NT2/D1 (cell line): ENCODE results near the gene HNRNPH2.

Experiments used
- DNase-seq: peaks from one replicate; pipeline ENCODE4 v3.0.0-alpha.2; 2011; ENCODE audit warnings: low read depth, low spot score
- H3K27me3 ChIP-seq: 2 replicates; pipeline ENCODE4 v1.6.0; 2011; ENCODE audit warnings: mild to moderate bottlenecking; ENCODE audit not compliant: insufficient read length, insufficient read depth
- H3K36me3 ChIP-seq: 2 replicates; pipeline ENCODE4 v1.6.1; 2011; ENCODE audit warnings: mild to moderate bottlenecking, low read length, mixed read lengths; ENCODE audit not compliant: insufficient read depth, insufficient read length
- H3K4me1 ChIP-seq: 2 replicates; pipeline ENCODE4 v1.5.1; 2011; ENCODE audit not compliant: insufficient read depth, insufficient read length
- H3K4me3 ChIP-seq: 2 replicates; pipeline ENCODE4 v1.5.1; 2011; ENCODE audit warnings: low read depth; ENCODE audit not compliant: insufficient read length
- H3K9ac ChIP-seq: 2 replicates; pipeline ENCODE4 v1.6.0; 2011; ENCODE audit warnings: low read depth; ENCODE audit not compliant: insufficient read length
- H3K9me3 ChIP-seq: 2 replicates; pipeline ENCODE4 v1.5.1; 2011; ENCODE audit warnings: mild to moderate bottlenecking, low read length; ENCODE audit not compliant: insufficient read depth
- SUZ12 ChIP-seq: IDR thresholded peaks from 2 replicates; pipeline ENCODE4 v1.6.1; 2011; ENCODE audit not compliant: insufficient read length, insufficient read depth; ENCODE audit errors: extremely low read depth
- YY1 ChIP-seq: IDR thresholded peaks from 2 replicates; pipeline ENCODE4 v1.6.1; 2011; ENCODE audit not compliant: insufficient read length, insufficient read depth
- ZNF274 ChIP-seq: IDR thresholded peaks from 2 replicates; pipeline ENCODE4 v1.6.1; 2011; ENCODE audit warnings: mild to moderate bottlenecking, low read depth, low read length

Gene HNRNPH2

GRCh38 chrX:101442085-101442484 lies 34.1 kb downstream of the HNRNPH2 start:
- H3K4me1 ChIP-seq = no peaks in the 10 kb centered on the region
- no peak overlapping the region for H3K4me3 ChIP-seq
- no peak for DNase-seq
- peaks cover 10% of the 10 kb centered on the region; the same call in 1 of the 2 replicates for H3K9me3 ChIP-seq
- peaks cover 41% of the 10 kb centered on the region for H3K36me3 ChIP-seq
- H3K27me3 ChIP-seq = no peaks in the 10 kb centered on the region
- TF ChIP-seq SUZ12 = no peak
- TF ChIP-seq ZNF274 = no peak
- no peak for TF ChIP-seq YY1
- H3K9ac ChIP-seq = no peak overlapping the region

GRCh38 chrX:101449279-101449678 lies 41.3 kb downstream of the HNRNPH2 start:
- H3K27me3 ChIP-seq = no peaks in the 10 kb centered on the region
- no peak overlapping the region for H3K4me3 ChIP-seq
- TF ChIP-seq ZNF274 (no peak), SUZ12 (no peak), YY1 (no peak)
- H3K9ac ChIP-seq = no peak overlapping the region
- H3K4me1 ChIP-seq = no peaks in the 10 kb centered on the region
- H3K36me3 ChIP-seq = peaks cover 23% of the 10 kb centered on the region
- H3K9me3 ChIP-seq = no peaks in the 10 kb centered on the region
- no peak for DNase-seq

- DNase-seq = no peak
- Histone ChIP-seq H3K27me3 (no peaks in the 10 kb centered on the region), H3K4me3 (no peak overlapping the region), H3K9me3 (no peaks in the 10 kb centered on the region), H3K9ac (no peak overlapping the region), H3K36me3 (peaks cover 27% of the 10 kb centered on the region), H3K4me1 (no peaks in the 10 kb centered on the region)
- TF ChIP-seq ZNF274 = no peak
- TF ChIP-seq YY1 = no peak
- TF ChIP-seq SUZ12 = no peak
Measured at GRCh38 chrX:101450085-101450484, 42.1 kb downstream of the HNRNPH2 start.

GRCh38 chrX:101450961-101451360 lies 42.9 kb downstream of the HNRNPH2 start:
- no peak for DNase-seq
- H3K4me3 ChIP-seq = no peak overlapping the region
- no peak overlapping the region for H3K9ac ChIP-seq
- TF ChIP-seq YY1 (no peak), ZNF274 (no peak), SUZ12 (no peak)
- no peaks in the 10 kb centered on the region for H3K4me1 ChIP-seq
- H3K9me3 ChIP-seq = no peaks in the 10 kb centered on the region
- no peaks in the 10 kb centered on the region for H3K27me3 ChIP-seq
- peaks cover 23% of the 10 kb centered on the region for H3K36me3 ChIP-seq

- no peaks in the 10 kb centered on the region for H3K4me1 ChIP-seq
- H3K36me3 ChIP-seq = peaks cover 17% of the 10 kb centered on the region
- no peak overlapping the region for H3K4me3 ChIP-seq
- DNase-seq = no peak
- H3K9ac ChIP-seq = no peak overlapping the region
- no peaks in the 10 kb centered on the region for H3K9me3 ChIP-seq
- no peaks in the 10 kb centered on the region for H3K27me3 ChIP-seq
- no peak for TF ChIP-seq SUZ12
- TF ChIP-seq YY1 = no peak
- TF ChIP-seq ZNF274 = no peak
Measured at GRCh38 chrX:101452056-101452455, 44.0 kb downstream of the HNRNPH2 start.

GRCh38 chrX:101460669-101461068 lies 52.6 kb downstream of the HNRNPH2 start:
- TF ChIP-seq SUZ12 (no peak), YY1 (no peak), ZNF274 (no peak)
- Histone ChIP-seq H3K9ac (no peak overlapping the region), H3K9me3 (no peaks in the 10 kb centered on the region), H3K36me3 (peaks cover 3% of the 10 kb centered on the region), H3K4me3 (no peak overlapping the region), H3K27me3 (no peaks in the 10 kb centered on the region), H3K4me1 (no peaks in the 10 kb centered on the region)
- no peak for DNase-seq

- no peak overlapping the region for H3K4me3 ChIP-seq
- no peak for TF ChIP-seq SUZ12
- TF ChIP-seq ZNF274 = no peak
- TF ChIP-seq YY1 = no peak
- DNase-seq = no peak
Measured at GRCh38 chrX:101462892-101463291, 54.9 kb downstream of the HNRNPH2 start.

More at GRCh38 chrX:101462892-101463291, 54.9 kb downstream of the HNRNPH2 start:
- H3K9me3 ChIP-seq = no peaks in the 10 kb centered on the region
- H3K4me1 ChIP-seq = no peaks in the 10 kb centered on the region
- H3K27me3 ChIP-seq = no peaks in the 10 kb centered on the region
- H3K9ac ChIP-seq = no peak overlapping the region
- H3K36me3 ChIP-seq = peaks cover 3% of the 10 kb centered on the region
